ENCODE data around the gene CDIP1. TPM values are rescaled to one million over a fixed set of nuclear protein-coding genes. Genes with fewer than 3 reads are reported as not detected.

Gene CDIP1
- total RNA-seq, 1 donor from 2014 or later = 27.4 TPM

DNA sequence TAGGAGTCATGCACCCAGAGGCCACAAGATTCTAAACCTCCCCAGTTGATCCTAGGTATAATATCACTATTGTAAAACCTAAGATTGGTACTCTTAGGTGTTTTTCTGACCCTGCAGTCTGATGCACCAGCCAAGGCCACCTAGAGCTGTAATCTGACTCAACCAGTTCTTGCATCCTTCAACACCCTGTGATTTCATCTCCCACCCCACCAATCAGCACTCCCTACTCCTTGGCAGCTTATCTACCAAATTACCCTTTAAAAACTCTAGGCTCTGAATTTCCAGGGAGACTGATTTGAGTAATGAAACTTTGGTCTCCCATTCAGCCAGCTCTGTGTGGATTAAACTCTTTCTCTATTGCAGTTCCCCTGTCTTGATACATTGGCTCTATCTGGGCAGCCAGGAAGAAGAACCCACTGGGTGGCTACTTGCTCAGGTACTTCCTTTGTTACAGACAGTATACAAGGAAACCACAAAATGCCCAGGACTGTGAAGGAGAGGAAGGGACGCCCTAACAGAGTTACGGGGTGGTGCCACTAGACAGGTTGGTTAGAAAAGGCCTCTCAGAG lies 1.2 kb upstream of the CDIP1 start:
- no peak for DNase-seq (ENCODE audit: extremely low read depth, low read depth, low spot score)

DNA sequence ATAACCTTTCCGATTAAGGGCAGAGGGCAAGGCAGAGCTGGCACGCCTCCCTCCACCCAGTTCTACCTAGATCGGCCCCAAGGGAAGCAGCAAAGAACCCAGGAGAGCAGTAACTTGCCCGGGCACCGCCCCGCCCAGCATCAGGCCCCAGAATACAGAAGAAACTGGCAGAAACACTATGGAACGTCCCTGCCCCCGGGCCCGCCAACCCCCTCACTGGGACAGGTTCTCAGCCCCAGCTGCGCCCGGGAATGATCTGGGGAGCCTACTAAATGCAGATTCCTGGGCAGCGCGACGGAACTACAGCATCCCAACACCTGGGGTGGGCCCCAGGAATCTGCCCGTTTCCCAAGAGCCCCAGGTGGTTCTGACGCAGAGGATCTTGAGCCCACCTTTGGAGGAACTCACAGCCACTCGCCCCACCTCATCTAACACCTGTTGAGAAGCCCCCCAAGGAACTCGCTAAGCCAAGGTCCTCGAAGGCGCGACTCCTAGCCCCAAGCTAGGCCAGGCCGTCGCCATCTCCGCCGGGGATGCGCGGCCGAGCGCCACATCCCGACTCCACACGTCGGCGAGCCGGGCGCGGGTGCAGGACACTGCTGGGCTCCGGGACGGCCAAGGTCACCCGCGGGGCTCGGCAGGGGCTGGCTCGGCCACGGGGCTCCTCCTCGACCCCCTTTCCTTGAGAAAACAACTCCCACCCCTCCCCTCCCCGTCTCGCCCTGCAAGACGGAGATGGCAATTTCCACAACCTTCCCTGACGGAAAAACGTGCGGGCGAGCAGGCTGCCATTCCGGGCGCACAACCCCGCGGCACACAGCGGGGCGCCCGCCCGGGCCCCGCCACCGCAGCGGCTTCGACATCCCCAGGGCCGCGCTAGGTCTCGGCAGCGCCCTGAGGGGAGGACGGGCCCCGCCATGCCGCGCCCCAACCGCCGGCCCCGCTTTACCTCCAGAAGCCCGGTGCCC lies 913 bp downstream of the CDIP1 start:
- no peak for DNase-seq (ENCODE audit: extremely low read depth, low read depth, low spot score)

DNA sequence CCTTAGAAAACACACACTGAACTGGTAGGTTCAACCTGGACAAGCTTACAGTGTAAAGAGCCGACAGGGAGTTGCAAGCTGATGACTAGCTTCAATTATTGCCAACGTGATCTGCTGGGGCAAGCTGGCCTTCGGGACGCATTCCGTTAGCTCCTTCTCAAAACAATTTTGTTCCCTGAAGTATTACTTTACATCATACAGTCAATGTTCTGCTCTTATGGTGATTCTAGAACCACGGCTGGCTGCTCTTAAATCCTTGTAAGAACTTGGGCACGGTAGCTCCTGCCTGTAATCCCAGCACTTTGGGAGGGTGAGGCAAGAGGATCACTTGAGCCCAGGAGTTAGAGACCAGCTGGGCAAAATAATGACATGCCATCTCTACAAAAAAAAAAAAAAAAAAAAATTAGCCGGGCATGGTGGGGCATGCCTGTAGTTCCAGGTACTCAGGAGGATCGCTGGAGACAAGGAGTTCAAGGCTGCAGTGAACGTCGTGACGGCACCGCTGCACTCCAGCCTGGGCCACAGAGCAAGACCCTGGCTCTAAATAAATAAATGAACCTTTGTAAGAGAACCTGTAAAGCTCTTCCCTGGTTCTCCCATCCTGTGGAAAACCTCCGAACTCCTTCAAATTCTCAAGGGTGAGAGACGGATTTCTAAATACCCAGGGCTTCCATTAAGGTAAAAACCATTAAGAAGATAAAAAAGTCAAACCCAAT lies 2.0 kb downstream of the CDIP1 start:
- no peak for DNase-seq (ENCODE audit: extremely low read depth, low read depth, low spot score)

DNA sequence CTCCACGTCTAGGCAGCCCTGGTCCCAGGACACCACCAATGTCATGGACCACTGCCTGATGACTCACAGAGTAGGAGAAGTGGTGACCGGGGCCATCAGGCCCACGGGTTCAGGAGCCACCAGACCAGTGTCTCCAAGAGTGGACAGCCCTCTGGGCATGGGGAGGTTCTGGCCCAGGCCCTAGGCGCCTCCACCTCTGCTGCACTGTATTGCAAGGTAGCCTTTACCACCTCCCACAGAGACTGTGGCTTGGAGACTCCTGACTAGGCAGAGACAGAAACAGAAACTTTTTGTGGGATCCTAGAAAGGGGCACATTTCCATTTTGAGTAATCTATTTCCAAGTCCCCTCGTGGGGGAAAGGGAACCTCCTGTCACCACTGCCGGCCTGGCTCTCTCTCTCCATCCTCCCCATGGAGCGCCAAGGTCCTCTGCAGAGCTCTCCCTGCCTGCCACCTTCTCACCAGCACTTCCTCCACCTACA lies 2.9 kb downstream of the CDIP1 start:
- DNase-seq (ENCODE audit: extremely low read depth, low read depth, low spot score) = no peak

DNA sequence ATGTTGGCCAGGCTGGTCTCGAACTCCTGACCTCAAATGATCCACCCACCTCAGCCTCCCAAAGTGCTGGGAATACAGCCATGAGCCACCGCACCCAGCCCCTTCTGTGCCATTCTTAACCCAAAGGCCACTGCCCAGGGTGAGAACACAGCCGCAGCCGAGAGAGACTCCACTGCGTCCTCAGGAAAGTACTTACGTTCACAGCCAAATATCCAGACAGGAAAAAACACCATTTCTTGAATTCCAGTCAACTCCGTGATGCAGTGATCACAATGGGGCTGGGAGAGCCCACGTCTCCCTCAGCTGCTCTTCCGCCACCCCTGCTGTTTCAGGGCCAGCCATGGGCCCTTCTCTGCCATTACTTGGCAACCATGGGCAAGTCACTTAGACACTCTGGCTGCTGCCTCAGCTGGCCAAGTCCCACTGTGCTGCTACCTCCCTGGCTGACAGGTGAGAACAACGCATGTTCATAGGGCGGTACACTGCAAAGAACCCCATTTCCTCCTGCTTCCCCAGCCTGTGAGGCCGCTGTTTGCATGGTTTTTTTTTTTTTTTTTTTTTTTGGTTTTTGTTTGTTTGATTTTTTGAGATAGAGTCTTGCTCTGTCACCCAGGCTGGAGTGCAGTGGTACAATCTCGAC lies 4.3 kb downstream of the CDIP1 start:
- peak; percentile 48 for DNase-seq (ENCODE audit: extremely low read depth, low read depth, low spot score)

DNA sequence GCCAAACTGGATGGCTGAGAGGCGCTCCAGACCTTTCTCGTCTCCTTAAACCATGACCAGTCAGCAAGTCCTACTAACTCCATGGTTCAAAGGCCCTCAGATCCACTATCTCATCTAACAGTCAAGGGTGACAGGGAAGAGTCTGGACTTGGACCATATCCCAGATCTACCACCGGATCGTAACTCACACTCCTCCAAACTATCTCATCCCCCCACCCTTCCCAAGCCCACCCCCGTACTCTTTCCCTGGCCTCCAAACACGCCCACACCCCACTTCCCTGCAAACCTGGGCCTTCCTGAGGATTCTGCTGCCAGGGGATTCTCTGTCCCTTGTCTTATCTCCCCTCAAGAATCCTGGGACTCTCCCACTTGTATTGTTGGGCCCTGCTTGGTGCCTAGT lies 5.1 kb downstream of the CDIP1 start:
- no peak for DNase-seq (ENCODE audit: extremely low read depth, low read depth, low spot score)

DNA sequence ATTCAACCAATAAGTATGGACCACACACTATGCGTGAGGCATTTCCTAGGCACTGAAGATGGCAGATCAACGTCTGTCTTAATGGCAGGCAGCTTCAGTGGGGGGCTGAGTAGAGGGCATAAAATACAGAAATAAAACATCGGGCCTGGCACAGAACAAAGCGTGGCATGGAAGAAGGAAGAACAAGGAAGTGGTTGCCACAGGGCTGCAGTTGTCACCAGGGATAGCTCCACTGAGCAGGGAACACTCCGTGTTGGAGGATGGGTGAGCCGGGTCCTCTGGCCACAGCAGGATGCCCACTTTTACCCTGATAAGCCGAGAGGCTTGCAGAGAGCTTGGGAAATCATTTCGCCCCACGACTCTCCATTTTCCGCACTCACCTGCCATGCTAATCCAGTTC lies 6.3 kb downstream of the CDIP1 start:
- DNase-seq (ENCODE audit: extremely low read depth, low read depth, low spot score) = no peak

DNA sequence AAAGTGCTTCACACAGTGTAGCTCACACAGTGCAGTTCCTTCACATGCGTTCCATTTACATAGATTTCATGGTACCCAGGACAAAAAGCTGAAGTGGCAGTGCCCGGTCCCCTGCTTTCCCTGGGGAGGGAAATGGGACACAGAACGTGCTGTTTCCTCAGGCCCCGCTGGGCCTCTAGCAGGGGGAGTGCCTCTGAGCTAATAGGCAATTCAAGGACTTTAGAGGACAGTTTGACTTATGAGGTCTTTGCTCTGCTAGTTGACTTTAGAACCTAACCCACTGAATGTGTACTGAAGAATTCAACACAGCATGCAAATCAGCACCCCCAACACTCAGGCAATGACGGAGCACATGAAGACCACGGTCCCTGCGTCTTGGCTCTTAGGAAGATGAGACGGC lies 6.8 kb downstream of the CDIP1 start:
- no peak for DNase-seq (ENCODE audit: extremely low read depth, low read depth, low spot score)

DNA sequence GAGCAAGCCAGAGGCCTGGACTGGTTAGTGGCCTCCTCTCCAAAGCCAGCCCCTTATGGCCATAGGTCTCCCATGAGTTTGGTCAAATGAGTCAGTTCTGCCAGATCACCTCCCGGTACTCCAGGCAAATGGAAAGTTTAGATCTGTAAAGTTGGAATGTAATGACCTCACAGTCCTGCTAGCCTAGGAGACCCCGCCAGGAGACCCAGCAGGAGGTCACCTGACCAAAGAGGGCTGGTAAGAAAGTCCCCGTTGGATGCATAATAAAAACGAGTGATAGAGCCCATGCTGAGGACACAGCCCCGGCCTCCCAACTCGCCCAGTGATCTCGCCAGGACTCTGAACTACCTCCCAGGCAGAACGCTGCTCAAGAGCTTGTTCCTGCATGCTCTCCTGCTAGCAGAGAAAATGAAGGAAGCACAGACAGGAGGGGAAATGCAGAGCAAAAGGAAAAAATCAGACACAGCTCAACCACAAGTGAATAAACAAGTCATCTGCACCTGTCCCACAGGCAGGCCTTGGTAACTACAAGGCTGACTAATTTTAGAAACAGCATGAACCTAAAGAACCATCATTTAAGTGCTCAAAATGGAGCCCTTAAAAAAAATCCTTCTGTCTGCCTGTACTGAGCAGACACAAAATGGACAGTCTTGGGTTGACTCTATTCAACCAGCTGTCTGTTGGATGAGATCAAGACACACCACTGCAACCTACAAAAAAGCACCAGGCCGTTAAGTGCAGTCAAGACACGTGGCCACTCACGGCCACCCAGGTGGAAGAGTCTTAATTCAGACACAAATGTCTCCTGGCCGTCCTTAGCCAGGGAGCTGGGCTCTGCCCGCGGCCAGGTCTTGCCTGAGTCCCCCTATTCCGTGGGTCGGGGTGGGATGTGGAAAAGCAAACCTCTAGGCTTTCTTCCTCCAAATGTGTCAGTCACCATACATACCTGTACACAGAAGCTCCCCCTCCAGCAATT lies 9.2 kb downstream of the CDIP1 start:
- no peak for DNase-seq (ENCODE audit: extremely low read depth, low read depth, low spot score)

DNA sequence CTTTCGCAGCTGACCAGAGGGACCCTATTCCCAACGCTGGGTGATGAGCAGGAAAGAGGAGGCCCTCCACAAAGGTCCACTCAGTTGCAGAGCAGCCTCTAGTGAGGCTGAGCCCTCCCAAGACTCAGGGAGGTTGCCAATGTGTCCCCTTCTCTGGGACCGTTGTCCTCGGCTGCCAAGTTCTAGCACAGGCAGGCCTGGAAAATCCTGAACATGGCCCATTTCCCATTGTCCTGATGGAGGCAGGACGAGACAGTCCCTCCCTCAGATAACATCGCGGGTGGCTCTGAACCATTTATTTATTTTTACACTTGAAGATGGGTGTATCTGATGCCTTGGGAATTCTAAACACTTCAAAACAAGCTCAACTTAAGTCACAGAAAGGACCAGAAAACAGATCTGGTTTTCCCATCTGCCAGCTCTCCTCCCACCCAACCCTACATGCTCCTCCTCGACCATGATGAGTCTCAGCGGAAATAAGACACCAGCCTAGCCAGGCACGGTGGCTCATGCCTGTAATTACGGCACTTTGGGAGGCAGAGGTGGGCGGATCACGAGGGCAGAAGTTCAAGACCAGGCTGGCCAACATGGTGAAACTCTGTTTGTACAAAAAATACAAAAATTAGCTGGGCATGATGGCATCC lies 12.8 kb downstream of the CDIP1 start:
- DNase-seq (ENCODE audit: extremely low read depth, low read depth, low spot score) = no peak

DNA sequence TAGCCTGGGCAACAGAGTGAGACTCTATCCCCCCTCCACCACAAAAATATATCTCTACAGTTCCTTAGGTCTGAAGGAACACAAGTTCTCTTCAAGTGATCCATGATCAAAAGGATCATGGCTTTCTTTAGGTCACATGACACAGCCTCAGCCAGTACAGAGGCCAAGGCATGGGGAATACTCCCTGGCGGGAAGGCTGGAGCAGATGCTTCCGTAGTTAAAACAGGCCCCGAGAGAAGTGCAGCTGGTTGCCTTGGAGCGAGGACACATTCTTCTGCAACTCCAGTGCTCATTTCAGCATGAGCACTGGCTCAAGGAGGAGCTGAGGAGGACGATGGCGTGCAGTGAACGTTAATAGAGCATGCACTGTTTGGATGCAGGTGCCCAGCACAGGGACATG lies 13.5 kb downstream of the CDIP1 start:
- DNase-seq (ENCODE audit: extremely low read depth, low read depth, low spot score) = no peak

DNA sequence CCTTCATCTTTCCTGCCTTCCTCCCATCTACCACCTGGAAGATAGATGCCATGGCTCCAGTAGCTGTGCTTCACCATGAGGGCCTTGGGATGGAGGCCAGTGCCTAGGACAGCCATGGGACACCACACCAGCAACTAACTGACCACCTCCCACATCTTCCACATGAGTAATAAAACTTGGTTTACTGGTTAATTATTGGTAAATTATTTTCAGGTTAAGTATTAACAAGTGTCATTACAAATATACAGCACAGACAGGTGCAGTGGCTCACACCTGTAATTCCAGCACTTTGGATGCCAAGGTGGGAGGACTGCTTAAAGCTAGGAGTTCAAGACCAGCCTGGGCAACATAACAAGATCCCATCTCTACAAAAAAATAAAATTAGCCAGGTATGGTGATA lies 14.0 kb downstream of the CDIP1 start:
- no peak for DNase-seq (ENCODE audit: extremely low read depth, low read depth, low spot score)

DNA sequence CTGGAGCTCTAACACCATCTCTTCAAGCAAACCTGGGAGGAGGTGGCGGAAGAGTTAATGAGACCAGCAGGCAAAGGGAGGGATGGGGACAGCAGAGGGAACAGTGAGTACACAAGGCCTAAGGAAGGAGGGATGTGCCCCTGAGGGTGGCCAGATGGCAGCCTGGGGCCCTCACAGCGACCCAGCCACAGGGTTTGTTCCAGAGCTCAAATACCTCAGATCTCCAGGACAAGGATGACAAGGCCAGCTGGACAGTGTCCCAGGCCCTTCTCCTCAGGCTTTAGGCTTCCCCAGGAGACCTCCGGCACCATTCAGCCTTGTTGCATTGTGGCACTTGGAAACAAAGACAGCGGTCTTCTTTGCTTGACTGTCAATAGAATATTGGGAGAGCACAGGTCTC lies 14.9 kb downstream of the CDIP1 start:
- no peak for DNase-seq (ENCODE audit: extremely low read depth, low read depth, low spot score)

DNA sequence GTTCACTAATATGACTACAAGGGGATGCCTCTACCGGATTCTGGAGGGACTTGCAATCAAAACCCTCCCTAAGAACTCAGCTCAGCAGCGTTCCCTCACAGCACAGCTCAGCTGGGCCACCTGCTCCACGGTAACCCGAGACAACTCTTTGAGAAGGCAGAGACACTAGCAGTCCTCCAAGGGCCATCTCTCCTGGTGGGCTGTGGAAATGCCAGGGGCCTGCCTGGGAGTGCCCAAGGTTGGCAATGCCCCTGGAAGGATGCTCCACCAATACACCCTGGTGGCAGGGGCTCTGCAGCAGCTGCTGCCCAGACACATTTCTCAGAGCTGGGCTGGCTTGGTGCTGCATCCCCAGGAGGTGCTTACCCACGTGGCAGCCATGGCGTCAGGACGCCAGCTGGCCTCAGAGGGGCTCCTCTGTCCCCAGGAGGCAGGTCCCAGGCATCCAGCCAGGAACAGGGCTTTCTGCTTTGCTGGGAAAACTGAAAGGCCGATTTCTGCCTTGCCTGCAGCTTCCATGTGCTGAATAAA lies 16.5 kb downstream of the CDIP1 start:
- DNase-seq (ENCODE audit: extremely low read depth, low read depth, low spot score) = no peak

DNA sequence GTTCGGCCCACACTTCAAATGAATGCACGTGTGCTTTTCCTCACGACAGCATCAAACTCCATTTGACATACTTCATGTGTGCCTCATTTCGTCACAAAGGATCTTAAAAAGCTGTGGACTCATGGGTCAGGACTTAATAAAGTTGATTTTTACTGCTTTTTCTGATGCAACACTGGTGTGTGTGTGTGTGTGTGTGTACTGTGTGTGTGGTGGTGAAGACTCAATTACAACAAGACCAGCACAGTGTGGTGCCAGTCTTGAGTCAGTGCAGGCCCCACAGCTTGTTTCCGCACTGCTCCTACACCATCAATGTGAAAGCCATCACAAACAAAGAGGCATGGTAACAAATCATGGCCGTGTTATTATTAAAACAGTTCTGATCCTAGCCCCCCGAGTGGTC lies 17.7 kb downstream of the CDIP1 start:
- DNase-seq (ENCODE audit: extremely low read depth, low read depth, low spot score) = no peak

DNA sequence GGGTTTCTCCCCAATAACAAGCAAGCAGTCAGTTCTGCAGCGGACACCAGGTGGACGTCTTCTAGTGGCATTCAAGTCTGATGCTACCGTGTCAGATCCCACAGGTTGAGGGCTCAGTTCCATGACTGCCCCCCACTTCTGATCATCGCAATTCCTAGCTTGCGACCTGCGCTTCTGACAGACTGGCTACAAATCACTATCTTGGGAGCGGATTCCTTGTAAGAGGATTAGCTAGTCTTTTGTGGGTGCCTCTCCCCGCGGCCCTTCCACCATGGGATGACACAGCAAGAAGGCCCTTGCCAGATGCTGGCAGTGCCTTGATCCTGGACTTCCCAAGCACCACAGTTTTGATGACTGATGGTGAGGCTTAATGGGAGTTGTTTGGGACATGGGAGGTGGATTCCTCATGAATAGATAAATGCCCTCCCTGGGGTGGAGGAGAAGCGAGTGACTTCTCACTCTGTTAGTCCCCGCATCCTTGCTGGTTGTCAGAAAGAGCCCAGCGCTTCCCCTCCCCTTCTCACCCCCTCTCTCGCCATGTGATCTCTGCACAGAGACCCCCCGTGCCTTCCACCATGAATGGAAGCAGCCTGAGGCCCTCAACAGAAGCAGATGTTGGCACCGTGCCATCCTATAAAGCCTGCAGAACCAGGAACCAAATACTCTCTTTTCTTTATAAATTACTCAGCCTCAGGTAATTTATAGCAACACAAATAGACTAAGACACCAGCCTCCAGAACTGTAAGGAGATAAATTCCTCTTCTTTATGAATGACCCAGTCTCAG lies 19.1 kb downstream of the CDIP1 start:
- DNase-seq (ENCODE audit: extremely low read depth, low read depth, low spot score) = no peak

DNA sequence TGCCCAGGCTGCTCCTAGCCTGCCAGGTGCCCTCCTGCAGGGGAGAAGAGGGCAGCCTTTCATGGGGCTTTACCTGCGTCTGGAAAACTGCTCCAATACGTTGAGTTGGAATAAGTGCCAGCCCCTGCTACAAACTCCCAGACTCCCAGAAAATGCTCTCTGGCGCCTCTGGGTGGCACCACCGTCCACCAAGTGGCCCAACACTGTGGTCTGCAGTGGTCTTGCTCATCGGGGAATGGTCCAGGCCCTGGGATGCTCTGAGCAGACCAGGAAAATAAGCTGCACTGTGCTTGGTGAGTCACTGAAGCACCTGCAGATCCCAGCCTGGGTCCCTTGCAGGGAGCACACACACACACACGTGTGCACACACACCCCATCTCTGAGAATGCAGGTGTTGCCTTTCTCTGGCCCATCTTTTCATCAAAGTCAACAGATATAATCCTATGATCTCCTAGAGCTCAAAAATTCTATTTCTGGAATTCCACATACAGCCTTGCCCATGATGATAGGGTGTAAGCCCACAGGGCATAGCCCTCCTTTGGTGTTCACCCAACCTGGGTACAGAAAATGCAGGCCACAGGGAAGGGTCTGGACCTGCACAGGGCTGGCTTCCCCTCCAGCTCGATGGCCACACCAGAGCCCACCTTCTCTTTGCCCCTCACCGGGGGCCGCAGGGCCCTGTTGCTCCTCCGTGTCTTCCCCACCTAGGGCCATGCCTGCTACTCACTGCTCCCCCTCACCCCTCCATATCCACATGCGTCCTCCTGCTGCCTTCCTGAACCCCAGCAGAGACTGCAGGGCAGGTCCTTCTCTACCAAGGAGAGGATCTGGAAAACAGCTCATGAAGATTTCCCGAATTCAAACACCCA lies 20.5 kb downstream of the CDIP1 start:
- DNase-seq (ENCODE audit: extremely low read depth, low read depth, low spot score) = no peak

Data from glomerular endothelial cell (primary cell).